Measurements from ENCODE around the gene TEX9.

DNA sequence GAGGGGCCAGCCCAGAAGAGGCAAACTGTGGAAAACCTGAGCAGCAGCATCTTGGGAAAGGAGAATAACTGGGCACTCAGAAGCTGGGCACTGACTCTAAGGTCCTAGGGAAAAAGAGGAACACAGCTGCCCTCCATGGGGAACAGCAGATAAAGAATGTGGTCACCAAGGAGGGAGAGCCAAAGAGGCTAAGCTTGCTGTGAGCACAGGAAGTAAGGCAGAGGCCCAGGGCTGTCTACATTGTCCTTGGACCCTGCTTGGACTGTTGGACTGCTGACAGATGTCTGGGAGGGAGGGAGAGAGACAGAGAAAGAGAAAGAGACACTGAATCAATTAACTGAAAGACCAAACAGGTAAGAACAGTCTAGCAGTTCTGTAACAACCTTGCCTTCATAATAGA is 104.3 kb downstream of the TEX9 start:
- TF ChIP-seq, protein P1, sequence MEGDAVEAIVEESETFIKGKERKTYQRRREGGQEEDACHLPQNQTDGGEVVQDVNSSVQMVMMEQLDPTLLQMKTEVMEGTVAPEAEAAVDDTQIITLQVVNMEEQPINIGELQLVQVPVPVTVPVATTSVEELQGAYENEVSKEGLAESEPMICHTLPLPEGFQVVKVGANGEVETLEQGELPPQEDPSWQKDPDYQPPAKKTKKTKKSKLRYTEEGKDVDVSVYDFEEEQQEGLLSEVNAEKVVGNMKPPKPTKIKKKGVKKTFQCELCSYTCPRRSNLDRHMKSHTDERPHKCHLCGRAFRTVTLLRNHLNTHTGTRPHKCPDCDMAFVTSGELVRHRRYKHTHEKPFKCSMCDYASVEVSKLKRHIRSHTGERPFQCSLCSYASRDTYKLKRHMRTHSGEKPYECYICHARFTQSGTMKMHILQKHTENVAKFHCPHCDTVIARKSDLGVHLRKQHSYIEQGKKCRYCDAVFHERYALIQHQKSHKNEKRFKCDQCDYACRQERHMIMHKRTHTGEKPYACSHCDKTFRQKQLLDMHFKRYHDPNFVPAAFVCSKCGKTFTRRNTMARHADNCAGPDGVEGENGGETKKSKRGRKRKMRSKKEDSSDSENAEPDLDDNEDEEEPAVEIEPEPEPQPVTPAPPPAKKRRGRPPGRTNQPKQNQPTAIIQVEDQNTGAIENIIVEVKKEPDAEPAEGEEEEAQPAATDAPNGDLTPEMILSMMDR (IDR thresholded peaks at IDR 0.05) = no peak
- TF ChIP-seq POLR2A (IDR thresholded peaks at IDR 0.05) (no peak), EP300 (IDR thresholded peaks at IDR 0.05) (no peak)

Data from gastroesophageal sphincter (tissue), 3 donors.